K562 treated with DMSO at 1 percent for 24 hours (cell line): ENCODE results near the gene ARPC4. TPM values are rescaled to one million over a fixed set of nuclear protein-coding genes. Genes with fewer than 3 reads are reported as not detected.

ENCODE experiments used
- total RNA-seq: library from RNA; unstranded; fragments of 300-600 nt; gene quantifications from 2 replicates; pipeline ENCODE4 v1.2.3, GENCODE V29; 2022; ENCODE audit warnings: low read depth; ENCODE audit not compliant: insufficient read depth

The ARPC4 gene
- total RNA-seq: 41.9 and 49.5 TPM in 2 replicates

GRCh38 chr3:9792405-9793160 is at the start of gene ARPC4, which contains the start of gene TADA3:
TSS of gene ARPC4 (plus strand) at chr3:9793082. CDS start at chr3:9793122, 40 bp downstream.
TSS of gene TADA3 (minus strand) at chr3:9792473. CDS start at chr3:9791466, 1,007 bp downstream.

GRCh38 chr3:9749645-9750555 is 43.0 kb upstream of the ARPC4 start, which contains the start of gene OGG1:
TSS of gene OGG1 (plus strand) at chr3:9749952. CDS start at chr3:9750287, 335 bp downstream.

GRCh38 chr3:9769426-9770275 is 23.2 kb upstream of the ARPC4 start, which contains the start of gene CAMK1:
TSS of gene CAMK1 (minus strand) at chr3:9769947. CDS start at chr3:9767749, 2,198 bp downstream.

GRCh38 chr3:9809615-9810432 is 16.9 kb downstream of the ARPC4 start, which contains the start of gene TTLL3:
TSS of gene TTLL3 (plus strand) at chr3:9810262. CDS start at chr3:9810662, 400 bp downstream.

GRCh38 chr3:9843715-9844438 is 51.0 kb downstream of the ARPC4 start, which contains the start of gene RPUSD3:
TSS of gene RPUSD3 (minus strand) at chr3:9844008. CDS start at chr3:9843990, 18 bp downstream.

Other genes with a start within 250 kb of the ARPC4 start
- not detected in 2 replicates for gene LHFPL4, start 239.3 kb upstream of the ARPC4 start, total RNA-seq
- 73.4 and 75.7 TPM in 2 replicates for gene MTMR14, start 143.6 kb upstream of the ARPC4 start, total RNA-seq
- gene CPNE9, start 89.2 kb upstream of the ARPC4 start, total RNA-seq: 0.34 and 0.74 TPM in 2 replicates
- 28.3 and 30.1 TPM in 2 replicates for gene BRPF1, start 61.3 kb upstream of the ARPC4 start, total RNA-seq
- 42.1 and 44.4 TPM in 2 replicates for gene OGG1, start 43.1 kb upstream of the ARPC4 start, total RNA-seq
- 11.5 and 12.9 TPM in 2 replicates for gene CAMK1, start 23.1 kb upstream of the ARPC4 start, total RNA-seq
- 122 and 125 TPM in 2 replicates for gene TADA3, start 609 bp upstream of the ARPC4 start, total RNA-seq
- gene TTLL3, start 17.2 kb downstream of the ARPC4 start, total RNA-seq: 57.5 and 59.2 TPM in 2 replicates
- gene RPUSD3, start 50.9 kb downstream of the ARPC4 start, total RNA-seq: 110 and 113 TPM in 2 replicates
- not detected in 2 replicates for gene CIDEC, start 87.2 kb downstream of the ARPC4 start, total RNA-seq
- gene JAGN1, start 97.5 kb downstream of the ARPC4 start, total RNA-seq: 63.6 and 67.0 TPM in 2 replicates
- 0.30 and 0.50 TPM in 2 replicates for gene IL17RE, start 109.8 kb downstream of the ARPC4 start, total RNA-seq
- gene IL17RC, start 124.0 kb downstream of the ARPC4 start, total RNA-seq: 47.0 and 49.0 TPM in 2 replicates
- gene CRELD1, start 140.8 kb downstream of the ARPC4 start, total RNA-seq: 28.5 and 31.8 TPM in 2 replicates
- gene PRRT3, start 159.3 kb downstream of the ARPC4 start, total RNA-seq: 3.8 and 4.1 TPM in 2 replicates
- 46.7 and 52.2 TPM in 2 replicates for gene EMC3, start 193.8 kb downstream of the ARPC4 start, total RNA-seq
- 34.1 and 54.1 TPM in 2 replicates for gene FANCD2, start 233.4 kb downstream of the ARPC4 start, total RNA-seq